Measurements from ENCODE around the gene PSMD12. TPM values are rescaled to one million over a fixed set of nuclear protein-coding genes. Genes with fewer than 3 reads are reported as not detected.
A peak's percentile ranks its signal among the peaks of the same experiment; 100 is the strongest.
"Not testable (repeated sequence)": the region's sequence is repeated elsewhere in the genome, so short reads cannot be mapped to it uniquely, and the experiment has no call there.

PSMD12 gene
- 49.3 TPM for total RNA-seq

GRCh38 chr17:67366193-67367157 lies at the start of gene PSMD12:
TSS of gene PSMD12 (minus strand) at chr17:67366577. CDS start at chr17:67366519, 58 bp downstream.
- DNase-seq = peak; percentile 97

- DNase-seq = no peak
Measured at GRCh38 chr17:67415291-67415690, 48.9 kb upstream of the PSMD12 start.

DNA sequence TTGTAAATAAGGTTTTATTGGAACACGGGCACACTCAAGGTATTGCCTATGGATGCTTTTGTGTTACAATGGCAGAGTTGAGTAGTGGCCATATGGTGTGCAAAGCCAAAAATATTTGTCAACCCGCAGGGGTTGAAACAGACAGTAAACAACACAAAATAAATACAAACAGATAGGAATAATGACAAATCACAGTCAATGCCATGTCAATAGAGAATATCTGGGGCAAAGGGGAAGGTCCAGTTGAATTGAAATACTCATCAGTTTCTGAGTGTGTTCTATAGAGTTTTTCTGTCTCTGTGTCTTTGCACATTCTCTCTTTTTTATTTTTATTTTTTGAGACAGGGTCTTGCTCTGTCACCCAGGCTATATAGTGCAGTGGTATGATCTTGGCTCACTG lies 48.2 kb upstream of the PSMD12 start:
- no peak for DNase-seq

GRCh38 chr17:67414130-67414529 lies 47.8 kb upstream of the PSMD12 start:
- DNase-seq = no peak

DNA sequence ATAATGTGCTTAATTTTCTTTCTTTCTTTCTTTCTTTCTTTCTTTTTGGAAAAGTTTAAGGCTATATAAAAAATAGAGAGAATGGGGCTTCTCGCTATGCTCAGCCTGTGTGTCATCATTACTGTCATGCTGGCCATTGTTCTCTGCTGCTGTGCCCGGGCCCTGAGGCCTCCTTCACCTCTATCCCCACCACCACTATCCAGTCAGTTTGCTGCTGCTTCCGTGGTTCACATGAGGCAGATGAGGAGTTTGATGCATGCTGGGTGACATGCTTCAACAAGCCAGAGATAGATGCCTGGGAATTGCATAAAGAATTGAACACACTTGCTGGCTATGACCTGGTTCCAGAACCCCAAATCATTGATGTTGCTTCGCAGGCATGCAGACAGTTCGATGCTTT lies 47.0 kb upstream of the PSMD12 start:
- no peak for DNase-seq

DNA sequence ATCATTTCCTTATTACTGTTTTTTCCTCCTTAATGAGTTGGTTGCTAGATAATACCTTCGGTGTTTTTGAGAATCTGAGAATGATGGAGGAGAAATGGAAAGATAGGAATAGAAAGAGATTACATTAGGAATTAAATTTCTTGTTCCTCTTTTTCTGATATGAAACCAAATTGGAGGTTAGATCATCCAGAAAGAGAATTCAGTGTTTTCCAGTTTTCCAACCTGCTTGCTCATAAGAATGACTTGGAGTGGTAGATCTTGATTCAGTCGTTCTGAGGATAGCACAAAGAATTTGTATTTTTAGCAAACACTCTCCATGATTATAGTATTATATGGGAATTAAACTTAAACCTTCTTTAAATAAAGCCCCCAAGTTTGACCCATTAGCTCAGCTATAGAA lies 46.6 kb upstream of the PSMD12 start:
- no peak for DNase-seq

DNA sequence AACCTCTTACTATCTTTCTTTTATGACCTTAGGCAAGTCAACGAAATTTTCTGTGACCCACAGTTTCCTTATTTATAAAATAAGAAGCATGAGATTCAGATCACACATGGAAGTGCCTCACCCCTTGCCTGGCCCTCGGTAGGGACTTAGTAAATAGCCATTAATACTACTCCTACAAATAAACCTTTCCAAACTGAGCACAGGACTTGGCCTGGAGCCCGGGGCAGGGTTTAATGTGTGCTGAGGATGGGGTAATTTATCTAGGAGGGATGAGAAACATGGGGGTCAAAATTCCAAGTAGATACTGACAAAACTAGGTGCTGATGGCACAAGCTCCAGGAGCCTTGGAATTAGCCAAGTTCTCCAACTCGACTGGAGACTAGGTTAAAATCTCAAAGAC lies 45.7 kb upstream of the PSMD12 start:
- no peak for DNase-seq

GRCh38 chr17:67411397-67411796 lies 45.0 kb upstream of the PSMD12 start:
- DNase-seq = no peak

DNA sequence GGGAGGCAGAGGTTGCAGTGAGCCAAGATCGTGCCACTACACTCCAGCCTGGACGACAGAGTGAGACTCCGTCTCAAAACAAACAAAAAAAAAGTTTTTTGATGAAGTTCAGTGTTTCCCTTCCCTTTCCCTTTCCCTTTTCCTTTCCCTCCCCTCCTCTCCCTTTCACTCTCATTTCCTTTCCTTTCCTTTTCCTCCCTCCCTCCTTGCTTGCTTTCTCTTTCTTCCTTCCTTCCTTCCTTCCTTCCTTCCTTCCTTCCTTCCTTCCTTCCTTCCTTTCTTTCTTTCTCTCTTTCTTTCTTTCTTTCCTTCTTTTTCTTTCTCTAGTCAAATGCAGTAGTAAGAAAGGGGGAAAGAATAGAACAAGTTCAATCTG lies 42.1 kb upstream of the PSMD12 start:
- not testable (repeated sequence) for DNase-seq

GRCh38 chr17:67403483-67403882 lies 37.1 kb upstream of the PSMD12 start:
- no peak for DNase-seq

DNA sequence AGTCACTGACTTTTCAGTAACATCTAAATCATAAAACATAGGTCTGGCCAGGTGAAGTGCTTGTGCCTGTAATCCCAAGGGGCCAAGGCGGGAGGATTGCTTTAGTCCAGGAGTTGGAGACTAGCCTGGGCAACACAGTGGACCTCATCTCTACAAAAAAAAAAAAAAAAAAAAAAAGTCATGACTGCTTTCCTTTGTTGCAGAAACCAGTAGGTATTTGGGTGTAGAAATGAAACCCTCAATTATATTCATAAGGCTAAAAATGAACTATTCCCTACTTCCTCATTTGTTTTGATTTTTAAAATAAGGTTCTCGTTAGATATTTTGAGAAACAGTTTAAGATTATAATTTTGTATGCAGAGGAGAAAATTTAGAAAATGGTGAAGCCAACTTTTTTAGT lies 36.7 kb upstream of the PSMD12 start:
- DNase-seq = no peak

- no peak for DNase-seq
Measured at GRCh38 chr17:67401598-67402504, 35.5 kb upstream of the PSMD12 start.

GRCh38 chr17:67401106-67401505 lies 34.7 kb upstream of the PSMD12 start:
- DNase-seq = no peak

GRCh38 chr17:67400193-67400592 lies 33.8 kb upstream of the PSMD12 start:
- DNase-seq = peak; percentile 85

DNA sequence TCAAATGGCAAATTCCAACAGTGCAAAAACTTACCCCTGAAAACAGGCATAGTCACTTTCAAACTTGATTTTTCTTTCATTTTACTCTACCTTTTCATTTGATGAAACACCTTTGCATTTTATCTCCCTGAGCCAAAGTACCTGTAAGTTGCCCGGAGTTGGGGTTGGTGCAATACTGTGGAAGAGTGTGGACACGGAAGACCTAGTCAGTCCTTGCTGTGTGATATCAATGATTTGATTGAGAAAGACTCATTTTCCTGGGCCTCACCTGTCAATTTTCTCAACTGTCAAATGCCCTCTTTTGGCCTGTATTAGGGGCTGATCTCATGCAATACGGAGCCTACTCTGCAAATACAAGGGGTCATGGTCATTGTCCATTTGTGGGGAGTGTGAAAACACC lies 33.3 kb upstream of the PSMD12 start:
- DNase-seq = no peak

- DNase-seq = no peak
Measured at GRCh38 chr17:67393809-67394397, 27.5 kb upstream of the PSMD12 start.

DNA sequence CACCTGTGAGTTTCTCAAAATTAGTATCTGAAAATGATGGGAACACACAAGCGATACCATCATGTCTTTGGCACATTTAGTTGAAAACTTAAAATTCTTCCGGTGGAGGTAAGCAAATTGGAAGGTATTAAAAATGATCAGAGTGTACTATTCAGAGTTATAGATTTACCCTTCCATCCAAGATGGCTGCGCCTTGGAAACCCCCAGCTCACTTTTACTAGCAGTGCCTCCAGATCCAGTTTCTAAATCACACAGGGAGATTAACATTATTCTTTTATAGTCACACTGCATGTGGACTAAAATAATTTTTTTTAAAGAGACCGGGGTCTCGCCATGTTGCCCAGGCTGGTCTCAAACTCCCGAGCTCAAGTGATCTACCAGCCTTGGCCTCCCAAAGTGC lies 25.7 kb upstream of the PSMD12 start:
- no peak for DNase-seq

DNA sequence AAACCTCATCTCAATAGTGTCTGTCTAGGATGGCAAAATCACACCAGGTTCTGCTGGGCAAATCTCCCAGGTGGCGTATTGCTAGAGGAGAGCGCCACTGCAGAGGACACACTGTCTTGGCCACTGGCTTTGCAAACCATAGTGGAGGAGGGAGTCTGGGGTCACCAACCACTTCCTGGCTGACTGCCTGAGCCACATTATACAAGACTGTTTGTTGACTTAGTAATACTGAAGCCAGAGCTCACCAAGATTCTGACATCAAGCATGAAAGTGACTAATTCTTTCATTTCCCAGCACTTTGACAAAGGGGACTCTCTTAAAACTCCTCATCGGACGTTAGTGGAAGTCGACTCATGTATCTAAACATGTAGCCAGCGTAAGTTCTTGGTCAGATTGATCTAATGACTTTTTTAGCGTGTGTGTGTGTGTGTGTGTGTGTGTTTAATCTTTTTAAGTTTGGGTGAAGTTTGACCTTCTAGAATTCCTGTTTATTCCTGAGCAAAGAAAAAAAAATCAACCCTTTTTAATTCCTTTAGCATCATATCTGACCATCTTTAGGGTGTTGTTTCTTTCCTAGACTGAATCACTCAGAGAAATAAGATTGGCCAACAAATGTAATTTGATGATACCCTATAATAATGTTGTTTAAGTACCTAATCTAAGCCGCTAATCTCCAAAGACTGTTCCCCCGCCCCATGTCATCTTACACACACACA lies 24.4 kb upstream of the PSMD12 start:
- DNase-seq = peak; percentile 41

DNA sequence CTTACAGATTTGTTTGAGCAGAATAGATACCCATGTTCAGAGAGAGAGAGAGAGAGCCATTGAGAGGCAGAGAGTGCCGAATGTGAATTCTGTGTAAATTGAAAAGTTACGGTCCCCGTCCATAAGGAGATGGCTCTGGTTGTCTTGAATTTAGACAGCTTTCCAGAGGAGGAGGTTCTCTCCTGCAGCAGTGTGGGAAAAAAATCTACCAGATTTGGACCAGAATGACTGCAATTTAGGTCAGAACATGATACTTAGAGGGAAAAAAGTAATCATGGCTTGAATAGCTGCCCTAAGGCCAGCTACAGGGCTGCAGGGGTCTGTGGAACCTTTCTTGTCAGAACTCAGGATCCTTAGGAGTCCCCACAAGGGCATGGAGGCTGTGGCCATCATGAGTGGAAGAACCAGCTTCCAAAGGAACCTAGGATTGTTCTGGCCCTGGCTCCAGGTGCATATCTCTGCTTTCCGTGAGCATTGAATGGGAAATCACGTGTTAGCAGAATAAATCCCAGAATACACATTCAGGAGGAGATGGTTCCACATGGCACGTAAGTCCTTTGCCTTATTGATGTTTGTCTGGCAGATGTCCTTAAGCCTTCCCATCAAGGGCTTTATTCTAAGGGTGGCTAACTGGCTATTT lies 23.7 kb upstream of the PSMD12 start:
- no peak for DNase-seq

GRCh38 chr17:67388986-67389385 lies 22.6 kb upstream of the PSMD12 start:
- DNase-seq = no peak

- not testable (repeated sequence) for DNase-seq
Measured at GRCh38 chr17:67388536-67388935, 22.2 kb upstream of the PSMD12 start.

Measured in tongue (tissue), 2 donors.